DOHH2 (cell line): Measurements from ENCODE around the gene FBXO15.

ENCODE experiments used
- EZH2phosphoT487 ChIP-seq: fragments of 200-600 bp; sonication (generic); IDR thresholded peaks from 2 replicates; pipeline ENCODE4 v1.6.1; 2017; ENCODE audit warnings: borderline replicate concordance, mild to moderate bottlenecking, antibody characterized with exemption, low read length, moderate library complexity, mixed read lengths
- TF ChIP-seq, protein P1 (sequence below): fragments of 200-600 bp; sonication (generic); IDR thresholded peaks from one replicate; pipeline ENCODE4 v1.5.1; 2014; ENCODE audit warnings: antibody characterized with exemption, mild to moderate bottlenecking, low read depth, low read length; ENCODE audit not compliant: poor library complexity, severe bottlenecking

DNA sequence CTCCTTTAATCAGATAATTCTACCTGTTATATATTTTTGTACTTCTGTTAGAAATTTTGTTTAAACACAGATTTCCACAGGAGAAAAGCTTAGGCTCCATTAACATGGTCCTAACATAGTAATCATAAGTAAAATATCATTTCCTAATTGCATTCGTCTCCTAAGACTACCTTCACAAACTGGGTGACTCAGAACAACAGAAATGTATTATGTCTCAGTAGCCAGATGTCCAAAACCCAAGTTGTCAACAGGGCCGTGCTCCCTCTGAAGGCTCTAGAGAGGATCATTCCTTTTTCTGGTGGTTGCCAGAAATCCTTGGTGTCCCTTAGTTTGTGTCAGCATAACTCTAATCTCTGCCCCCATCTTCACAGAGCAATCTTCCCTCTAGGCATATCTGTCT is 5.4 kb downstream of the FBXO15 start:
- TF ChIP-seq, protein P1, sequence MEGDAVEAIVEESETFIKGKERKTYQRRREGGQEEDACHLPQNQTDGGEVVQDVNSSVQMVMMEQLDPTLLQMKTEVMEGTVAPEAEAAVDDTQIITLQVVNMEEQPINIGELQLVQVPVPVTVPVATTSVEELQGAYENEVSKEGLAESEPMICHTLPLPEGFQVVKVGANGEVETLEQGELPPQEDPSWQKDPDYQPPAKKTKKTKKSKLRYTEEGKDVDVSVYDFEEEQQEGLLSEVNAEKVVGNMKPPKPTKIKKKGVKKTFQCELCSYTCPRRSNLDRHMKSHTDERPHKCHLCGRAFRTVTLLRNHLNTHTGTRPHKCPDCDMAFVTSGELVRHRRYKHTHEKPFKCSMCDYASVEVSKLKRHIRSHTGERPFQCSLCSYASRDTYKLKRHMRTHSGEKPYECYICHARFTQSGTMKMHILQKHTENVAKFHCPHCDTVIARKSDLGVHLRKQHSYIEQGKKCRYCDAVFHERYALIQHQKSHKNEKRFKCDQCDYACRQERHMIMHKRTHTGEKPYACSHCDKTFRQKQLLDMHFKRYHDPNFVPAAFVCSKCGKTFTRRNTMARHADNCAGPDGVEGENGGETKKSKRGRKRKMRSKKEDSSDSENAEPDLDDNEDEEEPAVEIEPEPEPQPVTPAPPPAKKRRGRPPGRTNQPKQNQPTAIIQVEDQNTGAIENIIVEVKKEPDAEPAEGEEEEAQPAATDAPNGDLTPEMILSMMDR, result no peak
- no peak for TF ChIP-seq EZH2phosphoT487
